Adrenal gland (tissue), 5 donors: ENCODE results near the gene ADORA1.
A peak's percentile ranks its signal among the peaks of the same experiment; 100 is the strongest.

Experiments used
- POLR2A ChIP-seq, 2 donors: fragments of 450-650 bp; IDR thresholded peaks; one replicate each; pipeline ENCODE4 v1.6.1; 2017; ENCODE audit warnings: antibody characterized with exemption in 2 of 2, mild to moderate bottlenecking in 2 of 2, moderate library complexity in 1 of 2
- TF ChIP-seq, protein P1 (sequence below), 6 experiments: fragments of 450-650 bp in 4 of 6; fragments of 200-600 bp in 2 of 6; sonication (generic) in 1 of 6; IDR thresholded peaks; 1 replicate in 5 of 6; 2 replicates in 1 of 6; pipeline versions ENCODE4 v1.5.1 to v1.8.0; 2016 to 2021; ENCODE audit warnings: antibody characterized with exemption in 6 of 6, mild to moderate bottlenecking in 2 of 6, moderate library complexity in 1 of 6
- donor health status: DM: no; HTN: no; CAD: no.

DNA sequence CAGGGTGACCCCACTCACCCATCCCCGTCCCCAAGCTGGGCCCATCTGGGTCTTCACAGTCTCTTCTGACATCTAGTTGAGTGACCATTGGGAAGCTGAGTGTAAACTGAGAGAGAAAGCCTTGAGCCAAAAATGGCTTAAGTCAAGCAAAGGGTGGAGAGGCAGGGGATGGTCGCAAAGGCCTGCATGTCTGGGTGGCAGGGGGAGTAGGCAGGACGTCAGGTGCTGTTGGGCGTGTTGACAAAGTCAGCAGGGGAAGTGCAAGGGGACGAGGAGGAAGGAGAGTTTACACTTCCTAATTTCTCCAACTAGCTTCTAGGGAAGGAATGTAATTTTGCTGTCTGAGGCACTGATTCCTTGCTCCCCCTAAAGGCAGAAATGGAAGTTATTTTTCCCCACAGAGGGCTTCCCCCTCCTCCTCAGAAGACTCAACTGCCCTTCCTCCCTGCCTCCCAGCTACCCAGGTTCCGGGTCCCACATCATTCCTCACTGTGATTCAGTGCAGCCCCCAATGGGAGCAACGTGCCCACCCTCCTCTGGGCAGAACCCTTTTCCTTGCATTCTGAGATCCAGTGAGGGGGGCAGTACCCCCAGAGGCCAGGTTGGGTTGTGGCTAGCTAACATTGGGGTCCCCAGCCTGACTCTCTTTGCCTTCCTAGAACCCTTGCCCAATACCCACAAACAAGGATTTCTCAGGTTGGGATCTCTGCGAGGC lies 1.2 kb upstream of the ADORA1 start:
- TF ChIP-seq POLR2A (IDR thresholded peaks at IDR 0.05), result no peak
- TF ChIP-seq, protein P1, sequence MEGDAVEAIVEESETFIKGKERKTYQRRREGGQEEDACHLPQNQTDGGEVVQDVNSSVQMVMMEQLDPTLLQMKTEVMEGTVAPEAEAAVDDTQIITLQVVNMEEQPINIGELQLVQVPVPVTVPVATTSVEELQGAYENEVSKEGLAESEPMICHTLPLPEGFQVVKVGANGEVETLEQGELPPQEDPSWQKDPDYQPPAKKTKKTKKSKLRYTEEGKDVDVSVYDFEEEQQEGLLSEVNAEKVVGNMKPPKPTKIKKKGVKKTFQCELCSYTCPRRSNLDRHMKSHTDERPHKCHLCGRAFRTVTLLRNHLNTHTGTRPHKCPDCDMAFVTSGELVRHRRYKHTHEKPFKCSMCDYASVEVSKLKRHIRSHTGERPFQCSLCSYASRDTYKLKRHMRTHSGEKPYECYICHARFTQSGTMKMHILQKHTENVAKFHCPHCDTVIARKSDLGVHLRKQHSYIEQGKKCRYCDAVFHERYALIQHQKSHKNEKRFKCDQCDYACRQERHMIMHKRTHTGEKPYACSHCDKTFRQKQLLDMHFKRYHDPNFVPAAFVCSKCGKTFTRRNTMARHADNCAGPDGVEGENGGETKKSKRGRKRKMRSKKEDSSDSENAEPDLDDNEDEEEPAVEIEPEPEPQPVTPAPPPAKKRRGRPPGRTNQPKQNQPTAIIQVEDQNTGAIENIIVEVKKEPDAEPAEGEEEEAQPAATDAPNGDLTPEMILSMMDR (IDR thresholded peaks at IDR 0.05), result peak in 5 of 6 experiments; percentile 17 to 41 (median 20)
